Activated naive CD4-positive, alpha-beta T cell treated with anti-CD3 and anti-CD28 coated beads for 36 hours (primary cell): ENCODE data around the gene ERO1B. TPM values are rescaled to one million over a fixed set of nuclear protein-coding genes. Genes with fewer than 3 reads are reported as not detected.
A peak's percentile ranks its signal among the peaks of the same experiment; 100 is the strongest.

Experiments
- CTCF ChIA-PET: fragments of 350-600 bp; sonication (Branson Sonifier 250); formaldehyde crosslinking; loops from one replicate; lab custom pipeline; 2021; ENCODE audit warnings: antibody characterized with exemption; lab: Charles Lee
- DNase-seq: peaks from one replicate; pipeline ENCODE4 v3.0.0-alpha.2; 2020
- H3K27ac Mint-ChIP-seq: one replicate; pipeline ENCODE4 v1.8.0; 2021; ENCODE audit warnings: mild to moderate bottlenecking, mixed read lengths
- H3K27me3 Mint-ChIP-seq: one replicate; pipeline ENCODE4 v1.8.0; 2021; ENCODE audit warnings: low read depth, mixed read lengths
- H3K36me3 Mint-ChIP-seq: one replicate; pipeline ENCODE4 v1.8.0; 2021; ENCODE audit warnings: low read depth, mixed read lengths
- H3K4me1 Mint-ChIP-seq: one replicate; pipeline ENCODE4 v1.8.0; 2021; ENCODE audit warnings: low read depth, mixed read lengths
- H3K4me3 Mint-ChIP-seq: one replicate; pipeline ENCODE4 v1.8.0; 2021; ENCODE audit warnings: mild to moderate bottlenecking, moderate library complexity, mixed read lengths
- H3K9me3 Mint-ChIP-seq: one replicate; pipeline ENCODE4 v1.8.0; 2021; ENCODE audit warnings: mixed read lengths
- intact Hi-C: fragments of 100-400 bp; cut with micrococcal nuclease; formaldehyde crosslinking; loops from one replicate; pipeline ENCODE4 v1.15.1; 2023
- total RNA-seq, 2 experiments: library from RNA; stranded (reverse); gene quantifications; one replicate each; pipeline ENCODE4 v1.2.3, GENCODE V29; 2021

The ERO1B gene
- total RNA-seq, 2 experiments from 2014 or later, result 1.6 to 2.5 TPM

- intact Hi-C loops, result no loop called here
- CTCF ChIA-PET, result interaction anchor here (0.6 to 1.2 kb wide), 3 partner anchors 19 to 131 kb away, joined by 3 read pairs; no protein-coding TSS in a partner anchor
- no peak for DNase-seq
- H3K9me3 Mint-ChIP-seq, result no peaks in the 10 kb centered on the region
- H3K4me3 Mint-ChIP-seq, result no peak overlapping the region
- H3K27me3 Mint-ChIP-seq, result no peaks in the 10 kb centered on the region
- H3K36me3 Mint-ChIP-seq, result peaks cover 9% of the 10 kb centered on the region
- H3K4me1 Mint-ChIP-seq, result no peaks in the 10 kb centered on the region
- no peak overlapping the region for H3K27ac Mint-ChIP-seq
Observed at GRCh38 chr1:236239092-236239585, 42.6 kb downstream of the ERO1B start.

- CTCF ChIA-PET, result no interaction called here
- no peak overlapping the region for H3K27ac Mint-ChIP-seq
- no peaks in the 10 kb centered on the region for H3K9me3 Mint-ChIP-seq
- no peaks in the 10 kb centered on the region for H3K4me1 Mint-ChIP-seq
- H3K36me3 Mint-ChIP-seq, result peaks cover 6% of the 10 kb centered on the region
- H3K4me3 Mint-ChIP-seq, result no peak overlapping the region
- intact Hi-C loops, result no loop called here
- H3K27me3 Mint-ChIP-seq, result no peaks in the 10 kb centered on the region
- no peak for DNase-seq
Observed at GRCh38 chr1:236235116-236235515, 46.6 kb downstream of the ERO1B start.

- no peaks in the 10 kb centered on the region for H3K9me3 Mint-ChIP-seq
- no peaks in the 10 kb centered on the region for H3K27me3 Mint-ChIP-seq
- DNase-seq, result no peak
- intact Hi-C loops, result no loop called here
- no peak overlapping the region for H3K4me3 Mint-ChIP-seq
- CTCF ChIA-PET, result no interaction called here
- H3K4me1 Mint-ChIP-seq, result no peaks in the 10 kb centered on the region
- H3K36me3 Mint-ChIP-seq, result peaks cover 2% of the 10 kb centered on the region
- no peak overlapping the region for H3K27ac Mint-ChIP-seq
Observed at GRCh38 chr1:236228411-236228810, 53.3 kb downstream of the ERO1B start.

GRCh38 chr1:236222632-236223031 is 59.1 kb downstream of the ERO1B start:
- CTCF ChIA-PET, result no interaction called here
- Mint-ChIP-seq H3K9me3 (no peaks in the 10 kb centered on the region), H3K4me3 (no peak overlapping the region), H3K27ac (no peak overlapping the region), H3K27me3 (no peaks in the 10 kb centered on the region), H3K36me3 (peaks cover 2% of the 10 kb centered on the region), H3K4me1 (no peaks in the 10 kb centered on the region)
- DNase-seq, result no peak
- intact Hi-C loops, result no loop called here

GRCh38 chr1:236220473-236220872 is 61.3 kb downstream of the ERO1B start:
- DNase-seq, result no peak
- H3K27ac Mint-ChIP-seq, result no peak overlapping the region
- CTCF ChIA-PET, result interaction anchor here (0.6 kb wide), 1 partner anchor 19 kb away, joined by 3 read pairs; no protein-coding TSS in a partner anchor
- intact Hi-C loops, result no loop called here
- no peak overlapping the region for H3K4me3 Mint-ChIP-seq
- H3K4me1 Mint-ChIP-seq, result no peaks in the 10 kb centered on the region
- no peaks in the 10 kb centered on the region for H3K27me3 Mint-ChIP-seq
- H3K9me3 Mint-ChIP-seq, result no peaks in the 10 kb centered on the region
- H3K36me3 Mint-ChIP-seq, result peaks cover 5% of the 10 kb centered on the region

- CTCF ChIA-PET, result no interaction called here
- H3K27me3 Mint-ChIP-seq, result no peaks in the 10 kb centered on the region
- no peak overlapping the region for H3K4me3 Mint-ChIP-seq
- H3K36me3 Mint-ChIP-seq, result peaks cover 11% of the 10 kb centered on the region
- peak; percentile 11 for DNase-seq
- intact Hi-C loops, result loop anchor here (1.0 kb wide), 1 partner anchor 68 kb away; no protein-coding TSS in a partner anchor
- H3K9me3 Mint-ChIP-seq, result no peaks in the 10 kb centered on the region
- no peak overlapping the region for H3K27ac Mint-ChIP-seq
- no peaks in the 10 kb centered on the region for H3K4me1 Mint-ChIP-seq
Observed at GRCh38 chr1:236214761-236215160, 67.0 kb downstream of the ERO1B start.

- DNase-seq, result no peak
- H3K4me1 Mint-ChIP-seq, result no peaks in the 10 kb centered on the region
- intact Hi-C loops, result no loop called here
- peaks cover 12% of the 10 kb centered on the region for H3K36me3 Mint-ChIP-seq
- no peaks in the 10 kb centered on the region for H3K9me3 Mint-ChIP-seq
- H3K27me3 Mint-ChIP-seq, result no peaks in the 10 kb centered on the region
- CTCF ChIA-PET, result no interaction called here
- H3K4me3 Mint-ChIP-seq, result no peak overlapping the region
- no peak overlapping the region for H3K27ac Mint-ChIP-seq
Observed at GRCh38 chr1:236213534-236213933, 68.2 kb downstream of the ERO1B start.

GRCh38 chr1:236211815-236212214 is 69.9 kb downstream of the ERO1B start:
- CTCF ChIA-PET, result no interaction called here

GRCh38 chr1:236209713-236210112 is 72.0 kb downstream of the ERO1B start:
- Mint-ChIP-seq H3K4me1 (no peaks in the 10 kb centered on the region), H3K4me3 (no peak overlapping the region), H3K36me3 (peaks cover 19% of the 10 kb centered on the region), H3K27ac (no peak overlapping the region), H3K27me3 (no peaks in the 10 kb centered on the region), H3K9me3 (peaks cover 4% of the 10 kb centered on the region)
- DNase-seq, result no peak
- CTCF ChIA-PET, result no interaction called here
- intact Hi-C loops, result no loop called here

More at GRCh38 chr1:236211815-236212214, 69.9 kb downstream of the ERO1B start:
- Mint-ChIP-seq H3K36me3 (peaks cover 15% of the 10 kb centered on the region), H3K27ac (no peak overlapping the region), H3K4me1 (no peaks in the 10 kb centered on the region), H3K27me3 (no peaks in the 10 kb centered on the region), H3K4me3 (no peak overlapping the region), H3K9me3 (no peaks in the 10 kb centered on the region)
- intact Hi-C loops, result no loop called here
- no peak for DNase-seq

- DNase-seq, result no peak
- CTCF ChIA-PET, result no interaction called here
- Mint-ChIP-seq H3K4me1 (no peaks in the 10 kb centered on the region), H3K27me3 (no peaks in the 10 kb centered on the region), H3K27ac (no peak overlapping the region), H3K9me3 (peaks cover 9% of the 10 kb centered on the region), H3K36me3 (peaks cover 22% of the 10 kb centered on the region), H3K4me3 (no peak overlapping the region)
- intact Hi-C loops, result no loop called here
Observed at GRCh38 chr1:236209185-236209584, 72.6 kb downstream of the ERO1B start.

GRCh38 chr1:236207569-236207968 is 74.2 kb downstream of the ERO1B start:
- CTCF ChIA-PET, result no interaction called here
- intact Hi-C loops, result no loop called here
- Mint-ChIP-seq H3K9me3 (peaks cover 14% of the 10 kb centered on the region), H3K4me3 (no peak overlapping the region), H3K36me3 (peaks cover 24% of the 10 kb centered on the region), H3K4me1 (no peaks in the 10 kb centered on the region), H3K27me3 (no peaks in the 10 kb centered on the region), H3K27ac (no peak overlapping the region)
- no peak for DNase-seq

- no peaks in the 10 kb centered on the region for H3K4me1 Mint-ChIP-seq
- no peak for DNase-seq
- H3K27ac Mint-ChIP-seq, result no peak overlapping the region
- H3K36me3 Mint-ChIP-seq, result peaks cover 26% of the 10 kb centered on the region
- H3K27me3 Mint-ChIP-seq, result no peaks in the 10 kb centered on the region
- no peak overlapping the region for H3K4me3 Mint-ChIP-seq
- peaks cover 14% of the 10 kb centered on the region for H3K9me3 Mint-ChIP-seq
- intact Hi-C loops, result no loop called here
- CTCF ChIA-PET, result interaction anchor here (0.7 kb wide), 1 partner anchor 71 kb away, joined by 3 read pairs; no protein-coding TSS in a partner anchor
Observed at GRCh38 chr1:236207121-236207520, 74.6 kb downstream of the ERO1B start.

- Mint-ChIP-seq H3K36me3 (peaks cover 26% of the 10 kb centered on the region), H3K4me3 (no peak overlapping the region), H3K4me1 (no peaks in the 10 kb centered on the region), H3K27me3 (no peaks in the 10 kb centered on the region), H3K27ac (no peak overlapping the region), H3K9me3 (peaks cover 20% of the 10 kb centered on the region)
- intact Hi-C loops, result no loop called here
- DNase-seq, result no peak
- CTCF ChIA-PET, result interaction anchor here (0.7 kb wide), 1 partner anchor 71 kb away, joined by 3 read pairs; no protein-coding TSS in a partner anchor
Observed at GRCh38 chr1:236206548-236206947, 75.2 kb downstream of the ERO1B start.
